Upper lobe of right lung (tissue), 1 donor: Measurements from ENCODE around the gene FAM184B. TPM values are rescaled to one million over a fixed set of nuclear protein-coding genes. Genes with fewer than 3 reads are reported as not detected.

Experiments used
- ATAC-seq: fragments of 200-7000 bp; cut with Tn5 transposase; one replicate; pipeline ENCODE4 v1.9.1; 2020; ENCODE audit warnings: mild to moderate bottlenecking, moderate library complexity
- DNase-seq: peaks from one replicate; pipeline ENCODE4 v3.0.0-alpha.2; 2020
- H3K27ac ChIP-seq: fragments of 200-600 bp; one replicate; pipeline ENCODE4 v1.8.0; 2022
- H3K27me3 ChIP-seq: fragments of 200-600 bp; one replicate; pipeline ENCODE4 v1.8.0; 2022; ENCODE audit warnings: mild to moderate bottlenecking
- H3K36me3 ChIP-seq: fragments of 200-600 bp; one replicate; pipeline ENCODE4 v1.8.0; 2022
- H3K4me1 ChIP-seq: fragments of 200-600 bp; one replicate; pipeline ENCODE4 v1.8.0; 2022
- H3K4me3 ChIP-seq: fragments of 200-600 bp; one replicate; pipeline ENCODE4 v1.8.0; 2022; ENCODE audit warnings: mild to moderate bottlenecking
- H3K9me3 ChIP-seq: fragments of 200-600 bp; one replicate; pipeline ENCODE4 v1.8.0; 2022
- intact Hi-C: fragments of 100-400 bp; cut with DNase I; formaldehyde crosslinking; loops from one replicate; pipeline ENCODE4 v1.11.0; 2022
- total RNA-seq: library from RNA; stranded (reverse); fragmentation: NEBNext Ultra II Directional; extraction: Animal tissue kit (Norgen Biotek cat#: 25700); gene quantifications from one replicate; pipeline ENCODE4 v1.2.1, GENCODE V29; 2021
- TF ChIP-seq, protein P1 (sequence below): fragments of 200-600 bp; IDR thresholded peaks from one replicate; pipeline ENCODE4 v1.8.0; 2022; ENCODE audit warnings: antibody characterized with exemption
- donor health status: DM: no; HTN: yes; CAD: no; lungs with severe emphysema.

FAM184B gene
- total RNA-seq, 1 donor from 2014 or later = 0.17 TPM

DNA sequence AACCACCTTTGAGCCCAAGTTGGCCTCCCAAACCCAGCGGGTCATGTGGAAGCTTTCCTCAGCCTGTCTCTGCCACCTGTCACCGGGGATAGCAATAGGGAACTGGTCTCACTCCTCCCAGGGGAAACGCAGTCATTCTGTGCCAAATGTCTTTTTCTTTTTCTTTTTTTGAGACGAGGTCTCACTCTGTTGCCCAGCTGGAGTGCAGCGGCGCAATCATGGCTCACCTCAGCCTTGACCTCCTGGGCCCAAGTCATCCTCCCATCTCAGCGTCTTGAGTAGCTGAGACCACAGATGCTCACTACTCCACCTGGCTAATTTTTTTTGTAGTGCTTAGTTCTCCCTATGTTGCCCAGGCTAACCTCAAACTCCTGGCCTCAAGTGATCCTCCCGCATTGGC, 126.7 kb downstream of the FAM184B start:
- ATAC-seq (no peak), DNase-seq (no peak)
- Histone ChIP-seq H3K9me3 (no peaks in the 10 kb centered on the region), H3K4me1 (no peaks in the 10 kb centered on the region), H3K4me3 (no peak overlapping the region), H3K27ac (no peak overlapping the region), H3K27me3 (no peaks in the 10 kb centered on the region), H3K36me3 (no peaks in the 10 kb centered on the region)
- TF ChIP-seq, protein P1, sequence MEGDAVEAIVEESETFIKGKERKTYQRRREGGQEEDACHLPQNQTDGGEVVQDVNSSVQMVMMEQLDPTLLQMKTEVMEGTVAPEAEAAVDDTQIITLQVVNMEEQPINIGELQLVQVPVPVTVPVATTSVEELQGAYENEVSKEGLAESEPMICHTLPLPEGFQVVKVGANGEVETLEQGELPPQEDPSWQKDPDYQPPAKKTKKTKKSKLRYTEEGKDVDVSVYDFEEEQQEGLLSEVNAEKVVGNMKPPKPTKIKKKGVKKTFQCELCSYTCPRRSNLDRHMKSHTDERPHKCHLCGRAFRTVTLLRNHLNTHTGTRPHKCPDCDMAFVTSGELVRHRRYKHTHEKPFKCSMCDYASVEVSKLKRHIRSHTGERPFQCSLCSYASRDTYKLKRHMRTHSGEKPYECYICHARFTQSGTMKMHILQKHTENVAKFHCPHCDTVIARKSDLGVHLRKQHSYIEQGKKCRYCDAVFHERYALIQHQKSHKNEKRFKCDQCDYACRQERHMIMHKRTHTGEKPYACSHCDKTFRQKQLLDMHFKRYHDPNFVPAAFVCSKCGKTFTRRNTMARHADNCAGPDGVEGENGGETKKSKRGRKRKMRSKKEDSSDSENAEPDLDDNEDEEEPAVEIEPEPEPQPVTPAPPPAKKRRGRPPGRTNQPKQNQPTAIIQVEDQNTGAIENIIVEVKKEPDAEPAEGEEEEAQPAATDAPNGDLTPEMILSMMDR = no peak
- intact Hi-C loops = no loop called here

DNA sequence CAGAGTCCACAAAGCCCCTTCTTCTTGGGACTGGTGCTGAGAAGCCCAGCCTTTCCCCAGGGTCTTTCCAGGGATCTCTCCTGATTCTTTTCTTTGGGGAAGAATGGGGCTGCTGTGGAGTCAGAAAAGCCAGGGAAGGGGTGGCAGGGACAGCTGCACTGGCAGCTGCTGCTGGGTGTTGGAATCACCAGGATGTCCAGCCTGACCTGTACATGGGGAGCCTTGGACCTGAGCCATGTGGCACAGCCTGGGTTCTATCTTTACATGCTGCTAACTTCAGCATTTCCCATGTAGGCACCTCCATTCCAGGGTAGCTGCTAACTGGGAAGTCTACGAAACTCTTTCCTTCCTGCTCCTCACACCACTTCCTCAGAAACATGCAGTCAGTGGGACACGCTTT, 131.0 kb downstream of the FAM184B start:
- no peaks in the 10 kb centered on the region for H3K36me3 ChIP-seq
- ATAC-seq (no peak), DNase-seq (no peak)
- TF ChIP-seq, protein P1 = no peak
- intact Hi-C loops = no loop called here
- no peaks in the 10 kb centered on the region for H3K4me1 ChIP-seq
- H3K27ac ChIP-seq = no peak overlapping the region
- no peaks in the 10 kb centered on the region for H3K9me3 ChIP-seq
- H3K4me3 ChIP-seq = no peak overlapping the region
- no peaks in the 10 kb centered on the region for H3K27me3 ChIP-seq

DNA sequence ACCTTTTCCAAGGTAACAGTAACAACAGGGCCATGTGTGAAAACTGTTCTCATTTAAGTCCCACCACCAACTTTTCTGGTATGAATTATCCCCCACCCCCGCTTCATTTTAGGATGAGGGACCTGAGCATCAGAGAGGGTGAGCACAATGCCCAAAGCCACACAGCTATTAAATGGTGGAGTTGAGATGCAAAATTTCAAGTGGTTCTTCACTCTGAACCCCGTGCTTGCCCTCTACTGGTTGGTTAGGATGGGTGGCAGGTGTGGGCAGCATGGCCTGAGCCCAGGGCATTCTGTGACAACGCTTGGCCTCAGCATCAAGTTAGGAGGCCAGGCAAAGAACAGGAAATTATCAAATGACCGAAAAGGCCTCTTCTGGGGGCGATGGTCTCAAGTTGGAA, 133.5 kb downstream of the FAM184B start:
- Histone ChIP-seq H3K4me1 (no peaks in the 10 kb centered on the region), H3K9me3 (no peaks in the 10 kb centered on the region), H3K27me3 (no peaks in the 10 kb centered on the region), H3K27ac (no peak overlapping the region), H3K4me3 (no peak overlapping the region), H3K36me3 (no peaks in the 10 kb centered on the region)
- TF ChIP-seq, protein P1 = no peak
- no peak for DNase-seq
- ATAC-seq = no peak
- intact Hi-C loops = no loop called here

DNA sequence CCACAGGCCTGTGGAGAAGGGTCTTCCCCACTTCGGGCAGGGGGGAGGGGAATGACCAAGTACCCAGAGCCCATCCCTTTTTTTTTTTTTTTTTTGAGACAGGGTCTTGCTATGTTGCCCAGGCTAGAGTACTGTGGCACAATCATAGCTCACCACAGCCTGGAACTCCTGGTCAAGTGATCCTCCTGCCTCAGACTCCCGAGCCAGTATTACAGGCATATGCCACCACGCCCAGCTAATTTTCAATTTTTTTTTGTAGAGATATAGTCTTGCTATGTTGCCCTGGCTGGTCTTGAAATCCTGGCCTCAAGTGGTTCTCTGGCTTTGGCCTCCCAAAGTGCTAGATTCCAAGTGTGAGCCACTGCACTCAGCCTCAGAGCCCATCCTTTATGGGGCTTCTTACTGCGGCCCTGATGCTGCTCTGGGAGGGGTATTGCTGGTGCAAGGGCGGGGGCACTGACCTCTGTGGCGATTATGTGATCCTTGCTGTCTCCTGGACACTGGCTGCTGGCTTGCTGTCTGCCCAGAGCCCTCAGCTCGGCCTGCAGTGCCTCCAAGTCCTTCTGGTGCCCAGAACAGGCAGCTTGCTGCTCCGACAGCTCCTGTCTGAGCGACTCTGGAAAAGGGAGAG, 134.1 kb downstream of the FAM184B start:
- no peaks in the 10 kb centered on the region for H3K9me3 ChIP-seq

DNA sequence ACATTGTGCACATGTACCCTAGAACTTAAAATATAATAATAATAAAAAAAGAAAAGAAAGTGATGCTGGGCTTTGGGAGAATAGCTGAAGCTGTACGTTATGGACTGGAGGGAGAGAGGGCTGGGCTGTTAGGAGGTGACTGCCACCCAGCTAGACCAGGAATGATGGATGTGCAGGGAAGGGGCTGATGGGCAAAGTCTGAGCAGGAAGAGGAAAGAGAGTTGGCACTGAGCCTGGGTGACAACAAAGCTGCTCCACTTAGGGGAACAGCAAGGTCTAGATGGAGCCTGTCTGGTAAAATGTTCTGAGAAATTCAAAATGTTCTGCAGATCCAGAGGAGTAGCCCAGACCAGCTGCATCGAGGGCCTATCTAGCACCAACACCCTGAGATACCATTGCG, 134.7 kb downstream of the FAM184B start:
- intact Hi-C loops = no loop called here
- no peaks in the 10 kb centered on the region for H3K36me3 ChIP-seq
- ATAC-seq = no peak

More for the DNA sequence above, 134.1 kb downstream of the FAM184B start:
- no peak for DNase-seq
- intact Hi-C loops = no loop called here
- Histone ChIP-seq H3K4me1 (no peaks in the 10 kb centered on the region), H3K36me3 (no peaks in the 10 kb centered on the region), H3K27ac (no peak overlapping the region), H3K4me3 (no peak overlapping the region), H3K27me3 (no peaks in the 10 kb centered on the region)
- TF ChIP-seq, protein P1 = no peak
- ATAC-seq = no peak

More for the DNA sequence above, 134.7 kb downstream of the FAM184B start:
- H3K27ac ChIP-seq = no peak overlapping the region
- TF ChIP-seq, protein P1 = no peak
- H3K4me3 ChIP-seq = no peak overlapping the region
- H3K27me3 ChIP-seq = no peaks in the 10 kb centered on the region
- DNase-seq = no peak
- no peaks in the 10 kb centered on the region for H3K4me1 ChIP-seq
- H3K9me3 ChIP-seq = no peaks in the 10 kb centered on the region
